ENCODE results near the gene MDFIC. TPM values are rescaled to one million over a fixed set of nuclear protein-coding genes. Genes with fewer than 3 reads are reported as not detected.

Gene MDFIC
- total and polyA plus RNA-seq, 12 donors: 7.6 to 55.7 (median 33.6) TPM

DNA sequence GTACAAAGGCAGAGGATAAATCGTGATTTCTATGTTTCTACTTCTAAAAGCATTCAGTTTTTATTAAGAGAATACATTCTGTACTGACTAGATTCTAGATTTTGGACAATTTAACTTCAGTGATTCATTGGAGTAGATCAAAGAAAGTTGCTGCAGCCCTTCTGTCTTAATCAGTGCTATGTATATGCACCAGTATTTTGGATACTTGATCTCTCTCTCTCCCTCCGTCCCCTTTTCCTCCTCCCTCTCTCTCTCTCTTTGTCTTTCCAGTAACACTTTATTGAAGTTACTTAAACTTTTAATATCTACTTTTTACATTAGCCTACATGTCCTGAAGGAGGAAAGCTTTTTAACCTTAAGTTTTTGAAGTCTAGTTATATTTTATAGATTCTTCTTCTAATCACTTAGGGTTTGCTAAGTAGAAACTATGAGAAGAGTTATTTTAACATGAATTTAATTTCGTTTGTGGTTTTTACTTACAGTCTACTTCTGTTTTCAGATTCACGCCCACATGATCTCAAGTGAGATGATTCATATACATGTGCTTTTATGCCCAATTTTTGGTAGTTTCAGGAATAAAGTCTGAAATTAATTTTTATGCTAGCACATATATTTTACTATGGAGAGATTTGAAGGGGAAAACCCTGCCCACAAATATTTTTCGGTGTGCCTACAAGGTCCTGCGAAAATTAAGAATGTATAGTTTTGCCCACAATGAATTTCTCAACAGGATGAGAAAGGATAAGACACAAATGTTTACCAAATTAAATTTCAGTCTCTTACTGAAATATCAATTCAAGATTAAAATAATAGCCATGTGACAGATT is 9.1 kb downstream of the MDFIC start:
- no peak for ATAC-seq
- Histone ChIP-seq H3K27ac (peak overlapping the region in 5 of 10 donors; percentile 13 to 80 (median 23)), H3K4me3 (peak overlapping the region in 1 of 10 donors; percentile 13), H3K36me3 (no peaks in the 10 kb centered on the region), H3K4me1 (peaks cover 0 to 98% (median 64%) of the 10 kb centered on the region in 9 donors), H3K27me3 (no peaks in the 10 kb centered on the region), H3K9me3 (no peaks in the 10 kb centered on the region)
- intact Hi-C loops (cut with DNase I): loop anchor here in 1 of 10 donors (5.0 kb wide), 1 partner anchor 56 kb away; no protein-coding TSS in a partner anchor
- TF ChIP-seq CTCF (IDR thresholded peaks at IDR 0.05): no peak
- no peak for DNase-seq
- WGBS, 2 donors: 70 to 73% methylated on average over 6 of the region's 6 CpGs

- Histone ChIP-seq H3K4me1 (peaks cover 0 to 99% (median 67%) of the 10 kb centered on the region in 9 donors), H3K27ac (peak overlapping the region in 3 of 10 donors; percentile 13 to 80 (median 15)), H3K36me3 (no peaks in the 10 kb centered on the region), H3K27me3 (no peaks in the 10 kb centered on the region), H3K9me3 (no peaks in the 10 kb centered on the region), H3K4me3 (peak overlapping the region in 1 of 10 donors; percentile 13)
- ATAC-seq: peak in 1 of 8 donors; percentile 29
- 95% methylated on average over 9 of the region's 9 CpGs for WGBS, 2 donors
- intact Hi-C loops (cut with DNase I): loop anchor here in 1 of 10 donors (5.0 kb wide), 1 partner anchor 56 kb away; no protein-coding TSS in a partner anchor
- no peak for DNase-seq
- TF ChIP-seq CTCF (IDR thresholded peaks at IDR 0.05): no peak
These were observed 9.7 kb downstream of the MDFIC start for GRCh38 chr7:114931656-114932011.

GRCh38 chr7:114932991-114933390 is 11.1 kb downstream of the MDFIC start:
- WGBS, 2 donors: 74 to 89% methylated on average over 5 of the region's 5 CpGs
- H3K36me3 ChIP-seq: no peaks in the 10 kb centered on the region
- ATAC-seq: no peak
- no peak for TF ChIP-seq CTCF (IDR thresholded peaks at IDR 0.05)
- no peak overlapping the region for H3K4me3 ChIP-seq
- H3K27me3 ChIP-seq: no peaks in the 10 kb centered on the region
- no peak for DNase-seq
- H3K27ac ChIP-seq: peak overlapping the region in 1 of 10 donors; percentile 80
- intact Hi-C loops (cut with DNase I): loop anchor here in 1 of 10 donors (5.0 kb wide), 1 partner anchor 54 kb away; no protein-coding TSS in a partner anchor
- no peaks in the 10 kb centered on the region for H3K9me3 ChIP-seq
- peaks cover 0 to 99% (median 77%) of the 10 kb centered on the region in 9 donors for H3K4me1 ChIP-seq

DNA sequence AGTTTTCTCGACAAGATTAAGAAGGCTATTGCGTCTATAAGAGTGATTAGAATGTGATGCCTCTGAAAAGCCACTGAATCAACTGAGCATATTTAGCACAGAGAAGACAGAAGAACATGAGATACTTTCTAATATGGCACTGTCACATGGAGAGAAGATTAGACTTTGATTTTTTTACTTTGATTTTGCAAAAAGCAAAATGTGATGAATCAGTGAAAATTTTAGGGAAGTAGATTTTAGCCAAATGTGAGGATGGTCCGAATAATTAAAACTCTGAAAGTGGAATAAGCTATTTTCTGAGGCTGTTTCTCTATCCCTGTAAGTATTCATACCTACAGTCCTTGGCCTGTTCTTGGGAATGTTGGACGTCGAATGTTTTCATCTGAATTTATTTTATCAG is 11.8 kb downstream of the MDFIC start:
- intact Hi-C loops (cut with DNase I): loop anchor here in 1 of 10 donors (5.0 kb wide), 1 partner anchor 54 kb away; no protein-coding TSS in a partner anchor
- no peak for DNase-seq
- Histone ChIP-seq H3K27me3 (no peaks in the 10 kb centered on the region), H3K9me3 (no peaks in the 10 kb centered on the region), H3K4me3 (no peak overlapping the region), H3K27ac (peak overlapping the region in 1 of 10 donors; percentile 41), H3K36me3 (no peaks in the 10 kb centered on the region), H3K4me1 (peaks cover 0 to 98% (median 72%) of the 10 kb centered on the region in 9 donors)
- WGBS, 2 donors: 78 to 84% methylated on average over 5 of the region's 5 CpGs
- no peak for TF ChIP-seq CTCF (IDR thresholded peaks at IDR 0.05)
- no peak for ATAC-seq
